ENCODE data around the gene LRG1. TPM values are rescaled to one million over a fixed set of nuclear protein-coding genes. Genes with fewer than 3 reads are reported as not detected.

LRG1 gene
- total and polyA plus RNA-seq, 8 donors, result 0.58 to 17.9 (median 0.87) TPM

GRCh38 chr19:4513248-4513647, 26.6 kb downstream of the LRG1 start:
- Histone ChIP-seq H3K27me3 (peaks cover 0 to 27% of the 10 kb centered on the region in 2 donors), H3K36me3 (no peaks in the 10 kb centered on the region), H3K9me3 (no peaks in the 10 kb centered on the region), H3K4me1 (no peaks in the 10 kb centered on the region), H3K27ac (no peak overlapping the region), H3K4me3 (no peak overlapping the region)
- ATAC-seq (no peak), DNase-seq (no peak)
- intact Hi-C loops (cut with DNase I), result no loop called here
- TF ChIP-seq CTCF (IDR thresholded peaks at IDR 0.05), result no peak

GRCh38 chr19:4512070-4512469, 27.8 kb downstream of the LRG1 start:
- no peak overlapping the region for H3K27ac ChIP-seq
- H3K4me1 ChIP-seq, result no peaks in the 10 kb centered on the region
- H3K27me3 ChIP-seq, result peaks cover 0 to 15% of the 10 kb centered on the region in 2 donors
- DNase-seq (peak in 1 of 4 donors; percentile 47), ATAC-seq (no peak)
- intact Hi-C loops (cut with DNase I), result no loop called here
- TF ChIP-seq CTCF (IDR thresholded peaks at IDR 0.05), result no peak
- no peaks in the 10 kb centered on the region for H3K36me3 ChIP-seq
- no peaks in the 10 kb centered on the region for H3K9me3 ChIP-seq
- H3K4me3 ChIP-seq, result no peak overlapping the region

GRCh38 chr19:4511300-4512054, 28.4 kb downstream of the LRG1 start:
- Histone ChIP-seq H3K27ac (no peak overlapping the region), H3K4me1 (no peaks in the 10 kb centered on the region), H3K27me3 (peaks cover 0 to 10% of the 10 kb centered on the region in 2 donors), H3K9me3 (no peaks in the 10 kb centered on the region), H3K36me3 (no peaks in the 10 kb centered on the region), H3K4me3 (no peak overlapping the region)
- peak in 1 of 4 donors; percentile 71 for DNase-seq
- intact Hi-C loops (cut with DNase I), result no loop called here
- ATAC-seq, result no peak
- TF ChIP-seq CTCF (IDR thresholded peaks at IDR 0.05), result no peak

- Histone ChIP-seq H3K4me3 (no peak overlapping the region), H3K9me3 (no peaks in the 10 kb centered on the region), H3K27me3 (peaks cover 0 to 3% of the 10 kb centered on the region in 2 donors), H3K27ac (no peak overlapping the region), H3K36me3 (peaks cover 0 to 4% of the 10 kb centered on the region in 2 donors), H3K4me1 (no peaks in the 10 kb centered on the region)
- ATAC-seq, result no peak
- intact Hi-C loops (cut with DNase I), result no loop called here
- TF ChIP-seq CTCF (IDR thresholded peaks at IDR 0.05), result no peak
- DNase-seq, result no peak
Measured at GRCh38 chr19:4510435-4511255, 29.2 kb downstream of the LRG1 start.

- Histone ChIP-seq H3K4me3 (no peak overlapping the region), H3K27me3 (no peaks in the 10 kb centered on the region), H3K9me3 (no peaks in the 10 kb centered on the region), H3K36me3 (peaks cover 0 to 24% of the 10 kb centered on the region in 2 donors), H3K27ac (no peak overlapping the region), H3K4me1 (no peaks in the 10 kb centered on the region)
- ATAC-seq, result no peak
- intact Hi-C loops (cut with DNase I), result no loop called here
- no peak for DNase-seq
- no peak for TF ChIP-seq CTCF (IDR thresholded peaks at IDR 0.05)
Measured at GRCh38 chr19:4508698-4509097, 31.1 kb downstream of the LRG1 start.

Measured in left lung (tissue), 10 donors.